ENCODE results near the gene NAPA. TPM values are rescaled to one million over a fixed set of nuclear protein-coding genes. Genes with fewer than 3 reads are reported as not detected.

The NAPA gene
- total RNA-seq, 4 donors from 2014 or later, result 94.8 to 138 (median 114) TPM

DNA sequence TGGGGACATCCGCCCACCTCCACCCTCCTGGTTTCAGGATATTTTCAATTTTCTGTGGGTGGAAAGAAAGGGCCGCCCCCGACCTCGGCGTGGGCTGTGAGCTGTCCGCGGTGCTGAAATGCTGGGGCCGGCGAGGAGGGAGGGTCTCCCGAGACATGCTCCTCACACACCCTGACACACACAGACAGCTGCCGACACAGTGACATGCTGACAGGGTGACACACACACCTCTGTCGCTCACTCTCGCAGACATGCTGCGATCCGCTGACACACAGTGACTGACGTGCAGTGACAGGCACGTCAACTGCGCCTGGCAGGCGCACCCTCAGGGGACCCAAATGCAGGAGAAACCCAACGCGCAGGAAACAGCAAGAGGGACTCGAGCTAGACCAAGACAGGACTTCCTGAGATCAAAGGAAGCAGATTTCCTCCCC lies 70.5 kb downstream of the NAPA start:
- Histone ChIP-seq H3K36me3 (no peaks in the 10 kb centered on the region), H3K27me3 (peaks cover 83% of the 10 kb centered on the region), H3K4me1 (peaks cover 0 to 24% (median 17%) of the 10 kb centered on the region in 4 donors), H3K4me3 (no peak overlapping the region), H3K9me3 (no peaks in the 10 kb centered on the region), H3K27ac (no peak overlapping the region)
- 28% methylated on average over 16 of the region's 22 CpGs; no CpG with 5 or more reads in 1 of the 2 donors for WGBS, 2 donors (ENCODE audit: low coverage in 1 of 2)
- in situ Hi-C loops (cut with MboI; ENCODE audit: low pct_ligation_motif_present in 1 of 4, low pct_unique_long_range_greater_than_20kb in 1 of 4, low sequenced_read_pairs in 3 of 4) (no loop called here), intact Hi-C loops (cut with DNase I; ENCODE audit: low total_unique reads) (no loop called here)
- no peak for DNase-seq
- TF ChIP-seq POLR2A (IDR thresholded peaks at IDR 0.05) (no peak), POLR2AphosphoS5 (IDR thresholded peaks at IDR 0.05) (no peak), EP300 (IDR thresholded peaks at IDR 0.05; ENCODE audit: low read depth) (no peak)
- TF ChIP-seq, protein P1, sequence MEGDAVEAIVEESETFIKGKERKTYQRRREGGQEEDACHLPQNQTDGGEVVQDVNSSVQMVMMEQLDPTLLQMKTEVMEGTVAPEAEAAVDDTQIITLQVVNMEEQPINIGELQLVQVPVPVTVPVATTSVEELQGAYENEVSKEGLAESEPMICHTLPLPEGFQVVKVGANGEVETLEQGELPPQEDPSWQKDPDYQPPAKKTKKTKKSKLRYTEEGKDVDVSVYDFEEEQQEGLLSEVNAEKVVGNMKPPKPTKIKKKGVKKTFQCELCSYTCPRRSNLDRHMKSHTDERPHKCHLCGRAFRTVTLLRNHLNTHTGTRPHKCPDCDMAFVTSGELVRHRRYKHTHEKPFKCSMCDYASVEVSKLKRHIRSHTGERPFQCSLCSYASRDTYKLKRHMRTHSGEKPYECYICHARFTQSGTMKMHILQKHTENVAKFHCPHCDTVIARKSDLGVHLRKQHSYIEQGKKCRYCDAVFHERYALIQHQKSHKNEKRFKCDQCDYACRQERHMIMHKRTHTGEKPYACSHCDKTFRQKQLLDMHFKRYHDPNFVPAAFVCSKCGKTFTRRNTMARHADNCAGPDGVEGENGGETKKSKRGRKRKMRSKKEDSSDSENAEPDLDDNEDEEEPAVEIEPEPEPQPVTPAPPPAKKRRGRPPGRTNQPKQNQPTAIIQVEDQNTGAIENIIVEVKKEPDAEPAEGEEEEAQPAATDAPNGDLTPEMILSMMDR (IDR thresholded peaks at IDR 0.05), result no peak

DNA sequence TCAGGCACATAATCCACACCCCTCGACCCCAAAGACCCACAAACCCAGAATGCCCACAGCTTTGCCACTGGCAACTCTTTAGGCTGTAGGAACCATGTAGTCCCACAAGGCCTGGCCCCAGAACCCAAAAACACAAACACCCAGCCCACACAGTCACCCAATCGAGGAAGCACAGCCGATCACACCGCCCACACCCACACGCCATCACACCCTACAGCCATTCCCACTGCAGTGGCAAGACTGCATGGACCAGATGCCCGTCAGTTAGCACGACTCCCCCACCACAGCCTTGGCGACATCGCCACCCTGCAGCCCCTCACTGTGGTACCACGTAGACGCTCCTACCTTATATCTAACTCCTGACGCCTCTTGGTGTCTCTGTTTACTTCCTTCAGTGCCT lies 71.5 kb downstream of the NAPA start:
- DNase-seq, result no peak
- WGBS, 2 donors (ENCODE audit: low coverage in 1 of 2), result 60 to 61% methylated on average over 1 to 12 of the region's 12 CpGs
- no peak for TF ChIP-seq POLR2A (IDR thresholded peaks at IDR 0.05)
- no peak for TF ChIP-seq EP300 (IDR thresholded peaks at IDR 0.05; ENCODE audit: low read depth)
- TF ChIP-seq, protein P1 (IDR thresholded peaks at IDR 0.05), result no peak
- no peak for TF ChIP-seq POLR2AphosphoS5 (IDR thresholded peaks at IDR 0.05)
- peaks cover 73% of the 10 kb centered on the region for H3K27me3 ChIP-seq
- H3K4me3 ChIP-seq, result no peak overlapping the region
- no peaks in the 10 kb centered on the region for H3K36me3 ChIP-seq
- no peaks in the 10 kb centered on the region for H3K9me3 ChIP-seq
- intact Hi-C loops (cut with DNase I; ENCODE audit: low total_unique reads) (no loop called here), in situ Hi-C loops (cut with MboI; ENCODE audit: low pct_ligation_motif_present in 1 of 4, low pct_unique_long_range_greater_than_20kb in 1 of 4, low sequenced_read_pairs in 3 of 4) (no loop called here)
- peaks cover 0 to 24% (median 17%) of the 10 kb centered on the region in 4 donors for H3K4me1 ChIP-seq
- H3K27ac ChIP-seq, result no peak overlapping the region

DNA sequence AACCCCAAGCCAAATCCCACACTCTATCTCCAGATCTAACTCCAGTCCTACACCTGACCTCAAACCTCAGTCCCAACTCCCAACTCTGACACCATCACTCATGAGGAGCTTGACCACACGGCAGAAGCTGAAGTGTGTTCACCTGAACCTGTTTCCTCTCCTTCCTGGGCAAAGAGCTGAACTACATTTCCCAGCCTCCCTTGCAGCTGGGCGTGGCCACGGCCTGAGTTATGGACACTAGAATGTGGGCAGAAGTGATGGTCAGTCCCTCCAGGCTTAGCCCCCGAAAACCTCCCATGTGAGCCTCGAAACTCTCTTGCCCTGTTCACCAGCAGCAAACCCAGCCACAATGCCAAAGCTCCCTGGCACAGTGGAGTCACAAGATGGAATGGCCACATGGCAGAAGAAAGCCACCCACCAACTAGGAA lies 76.1 kb downstream of the NAPA start:
- H3K27me3 ChIP-seq, result peaks cover 61% of the 10 kb centered on the region
- WGBS, 2 donors (ENCODE audit: low coverage in 1 of 2), result 45% methylated on average over 5 of the region's 5 CpGs; no CpG with 5 or more reads in 1 of the 2 donors
- TF ChIP-seq, protein P1 (IDR thresholded peaks at IDR 0.05), result no peak
- TF ChIP-seq POLR2AphosphoS5 (IDR thresholded peaks at IDR 0.05) (no peak), POLR2A (IDR thresholded peaks at IDR 0.05) (no peak), EP300 (IDR thresholded peaks at IDR 0.05; ENCODE audit: low read depth) (no peak)

More for the DNA sequence above, 76.1 kb downstream of the NAPA start:
- Histone ChIP-seq H3K4me1 (no peaks in the 10 kb centered on the region), H3K27ac (no peak overlapping the region), H3K36me3 (no peaks in the 10 kb centered on the region), H3K9me3 (no peaks in the 10 kb centered on the region), H3K4me3 (no peak overlapping the region)
- in situ Hi-C loops (cut with MboI; ENCODE audit: low pct_ligation_motif_present in 1 of 4, low pct_unique_long_range_greater_than_20kb in 1 of 4, low sequenced_read_pairs in 3 of 4) (loop anchor here (5.0 to 10.0 kb wide), 4 partner anchors 76 to 268 kb away; partner anchors contain the start of gene NAPA (in 1 of the 4)), intact Hi-C loops (cut with DNase I; ENCODE audit: low total_unique reads) (no loop called here)
- DNase-seq, result no peak

Other genes starting within 250 kb of the NAPA start
- gene INAFM1, start 240.2 kb downstream of the NAPA start, total RNA-seq, result 10 to 100 TPM in 2 of 4 donors, 1 to 10 TPM in 2; 7.2 to 17.2 (median 9.6) TPM
- 1 to 10 TPM in 3 of 4 donors, under 1 TPM in 1; 0.60 to 9.0 (median 5.3) TPM for gene C5AR1, start 205.2 kb downstream of the NAPA start, total RNA-seq
- 1 to 10 TPM in 2 of 4 donors, under 1 TPM in 1, not detected in 1; 0.64 to 4.9 (median 2.0) TPM for gene C5AR2, start 182.9 kb downstream of the NAPA start, total RNA-seq
- 10 to 100 TPM; 12.4 to 30.3 (median 21.3) TPM for gene DHX34, start 165.7 kb downstream of the NAPA start, total RNA-seq
- 10 to 100 TPM in 1 of 4 donors, 1 to 10 TPM in 2, not detected in 1; 2.3 to 56.5 (median 7.1) TPM for gene MEIS3, start 95.5 kb downstream of the NAPA start, total RNA-seq
- gene SLC8A2, start 43.2 kb downstream of the NAPA start, total RNA-seq, result 10 to 100 TPM in 2 of 4 donors, 1 to 10 TPM in 1, under 1 TPM in 1; 0.82 to 36.4 (median 9.6) TPM
- 1 to 10 TPM in 3 of 4 donors, not detected in 1; 2.2 to 5.7 (median 3.3) TPM for gene KPTN, start 30.8 kb downstream of the NAPA start, total RNA-seq
- under 1 TPM in 1 of 4 donors, not detected in 3; 0.16 TPM for gene ZNF541, start 58.1 kb upstream of the NAPA start, total RNA-seq
- 10 to 100 TPM; 11.6 to 30.3 (median 13.2) TPM for gene BICRA, start 94.1 kb upstream of the NAPA start, total RNA-seq
- gene EHD2, start 198.4 kb upstream of the NAPA start, total RNA-seq, result 10 to 100 TPM; 15.2 to 93.1 (median 25.3) TPM
- gene NOP53, start 230.5 kb upstream of the NAPA start, total RNA-seq, result 100 to 1,000 TPM; 239 to 490 (median 364) TPM